Left lung (tissue), 10 donors: ENCODE data around the gene FAM181B. TPM values are rescaled to one million over a fixed set of nuclear protein-coding genes. Genes with fewer than 3 reads are reported as not detected.

ENCODE experiments used
- ATAC-seq: fragments of 200-7000 bp; cut with Tn5 transposase; one replicate; pipeline ENCODE4 v1.9.1; 2020; ENCODE audit warnings: moderate library complexity
- DNase-seq, 4 donors: peaks; one replicate each; pipeline ENCODE4 v3.0.0-alpha.2; 2013 to 2020
- H3K27ac ChIP-seq, 2 donors: fragments of 200-600 bp; sonication (generic) in 1 of 2; one replicate each; pipeline versions ENCODE4 v1.5.0 to v1.8.0; 2020 to 2021
- H3K27me3 ChIP-seq, 2 donors: fragments of 200-600 bp; sonication (generic) in 1 of 2; one replicate each; pipeline versions ENCODE4 v1.5.0 to v1.8.0; 2020 to 2021
- H3K36me3 ChIP-seq, 2 donors: fragments of 200-600 bp; sonication (generic) in 1 of 2; one replicate each; pipeline versions ENCODE4 v1.5.0 to v1.8.0; 2020 to 2021
- H3K4me1 ChIP-seq, 2 donors: fragments of 200-600 bp; one replicate each; pipeline ENCODE4 v1.8.0; 2021
- H3K4me3 ChIP-seq, 2 donors: fragments of 200-600 bp; sonication (generic) in 1 of 2; one replicate each; pipeline versions ENCODE4 v1.5.0 to v1.8.0; 2020 to 2021; ENCODE audit warnings: mild to moderate bottlenecking in 1 of 2
- H3K9me3 ChIP-seq, 2 donors: fragments of 200-600 bp; sonication (generic) in 1 of 2; one replicate each; pipeline versions ENCODE4 v1.5.0 to v1.8.0; 2020 to 2021
- intact Hi-C, 2 donors: fragments of 100-400 bp; cut with DNase I; formaldehyde crosslinking; loops; one replicate each; pipeline versions ENCODE4 v1.11.2 to v1.14.2; 2022
- polyA plus RNA-seq, 6 donors: library from polyadenylated mRNA; unstranded; fragments of 120-200 nt; gene quantifications; one replicate each; pipeline ENCODE4 v1.2.1, GENCODE V29; 2013; ENCODE audit not compliant: insufficient read length in 6 of 6
- total RNA-seq, 2 donors: library from RNA; stranded (reverse); fragmentation: NEBNext Ultra II Directional; extraction: Animal tissue kit (Norgen Biotek cat#: 25700); gene quantifications; one replicate each; pipeline ENCODE4 v1.2.1, GENCODE V29; 2021
- TF ChIP-seq, protein P1 (sequence below), 2 donors: fragments of 200-600 bp; sonication (generic) in 1 of 2; IDR thresholded peaks; one replicate each; pipeline versions ENCODE4 v1.5.0 to v1.8.0; 2021; ENCODE audit warnings: antibody characterized with exemption in 2 of 2
- donor health status: DM: no; HTN: yes; CAD: no.
- donor health status: DM: no; HTN: no; CAD: no.

The FAM181B gene
- total and polyA plus RNA-seq, 8 donors: 0.06 to 0.15 (median 0.09) TPM; not detected in 2

- no peaks in the 10 kb centered on the region for H3K4me1 ChIP-seq
- H3K27me3 ChIP-seq: peaks cover 0 to 8% of the 10 kb centered on the region in 2 donors
- intact Hi-C loops: no loop called here
- no peak overlapping the region for H3K4me3 ChIP-seq
- ATAC-seq (no peak), DNase-seq (no peak)
- H3K9me3 ChIP-seq: no peaks in the 10 kb centered on the region
- no peaks in the 10 kb centered on the region for H3K36me3 ChIP-seq
- H3K27ac ChIP-seq: no peak overlapping the region
- TF ChIP-seq, protein P1, sequence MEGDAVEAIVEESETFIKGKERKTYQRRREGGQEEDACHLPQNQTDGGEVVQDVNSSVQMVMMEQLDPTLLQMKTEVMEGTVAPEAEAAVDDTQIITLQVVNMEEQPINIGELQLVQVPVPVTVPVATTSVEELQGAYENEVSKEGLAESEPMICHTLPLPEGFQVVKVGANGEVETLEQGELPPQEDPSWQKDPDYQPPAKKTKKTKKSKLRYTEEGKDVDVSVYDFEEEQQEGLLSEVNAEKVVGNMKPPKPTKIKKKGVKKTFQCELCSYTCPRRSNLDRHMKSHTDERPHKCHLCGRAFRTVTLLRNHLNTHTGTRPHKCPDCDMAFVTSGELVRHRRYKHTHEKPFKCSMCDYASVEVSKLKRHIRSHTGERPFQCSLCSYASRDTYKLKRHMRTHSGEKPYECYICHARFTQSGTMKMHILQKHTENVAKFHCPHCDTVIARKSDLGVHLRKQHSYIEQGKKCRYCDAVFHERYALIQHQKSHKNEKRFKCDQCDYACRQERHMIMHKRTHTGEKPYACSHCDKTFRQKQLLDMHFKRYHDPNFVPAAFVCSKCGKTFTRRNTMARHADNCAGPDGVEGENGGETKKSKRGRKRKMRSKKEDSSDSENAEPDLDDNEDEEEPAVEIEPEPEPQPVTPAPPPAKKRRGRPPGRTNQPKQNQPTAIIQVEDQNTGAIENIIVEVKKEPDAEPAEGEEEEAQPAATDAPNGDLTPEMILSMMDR (IDR thresholded peaks at IDR 0.05): no peak
Observed at GRCh38 chr11:82686211-82686610, 47.5 kb downstream of the FAM181B start.

DNA sequence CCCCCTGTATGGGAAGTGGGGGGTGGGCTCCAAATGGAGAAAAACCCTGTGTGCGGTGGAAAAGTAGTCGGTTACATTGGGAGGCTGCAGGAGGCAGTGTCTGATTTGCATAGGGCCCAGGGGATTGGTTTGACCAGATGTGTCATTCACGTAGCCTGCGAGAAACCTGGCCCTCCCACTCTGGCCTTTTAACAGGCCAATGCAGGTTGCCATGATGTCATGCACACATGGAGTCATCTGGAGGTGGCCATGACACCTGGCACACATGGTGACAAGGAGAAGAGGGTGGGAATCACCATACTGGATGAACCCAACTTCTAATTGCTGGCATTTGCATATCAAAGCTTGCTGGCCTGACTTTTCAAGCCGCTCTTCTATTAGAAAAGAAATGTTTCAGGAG is 50.6 kb downstream of the FAM181B start:
- Histone ChIP-seq H3K4me1 (no peaks in the 10 kb centered on the region), H3K9me3 (no peaks in the 10 kb centered on the region), H3K27me3 (peaks cover 0 to 8% of the 10 kb centered on the region in 2 donors), H3K27ac (no peak overlapping the region), H3K36me3 (no peaks in the 10 kb centered on the region), H3K4me3 (no peak overlapping the region)
- TF ChIP-seq, protein P1 (IDR thresholded peaks at IDR 0.05): no peak
- DNase-seq (no peak), ATAC-seq (no peak)
- intact Hi-C loops: no loop called here

DNA sequence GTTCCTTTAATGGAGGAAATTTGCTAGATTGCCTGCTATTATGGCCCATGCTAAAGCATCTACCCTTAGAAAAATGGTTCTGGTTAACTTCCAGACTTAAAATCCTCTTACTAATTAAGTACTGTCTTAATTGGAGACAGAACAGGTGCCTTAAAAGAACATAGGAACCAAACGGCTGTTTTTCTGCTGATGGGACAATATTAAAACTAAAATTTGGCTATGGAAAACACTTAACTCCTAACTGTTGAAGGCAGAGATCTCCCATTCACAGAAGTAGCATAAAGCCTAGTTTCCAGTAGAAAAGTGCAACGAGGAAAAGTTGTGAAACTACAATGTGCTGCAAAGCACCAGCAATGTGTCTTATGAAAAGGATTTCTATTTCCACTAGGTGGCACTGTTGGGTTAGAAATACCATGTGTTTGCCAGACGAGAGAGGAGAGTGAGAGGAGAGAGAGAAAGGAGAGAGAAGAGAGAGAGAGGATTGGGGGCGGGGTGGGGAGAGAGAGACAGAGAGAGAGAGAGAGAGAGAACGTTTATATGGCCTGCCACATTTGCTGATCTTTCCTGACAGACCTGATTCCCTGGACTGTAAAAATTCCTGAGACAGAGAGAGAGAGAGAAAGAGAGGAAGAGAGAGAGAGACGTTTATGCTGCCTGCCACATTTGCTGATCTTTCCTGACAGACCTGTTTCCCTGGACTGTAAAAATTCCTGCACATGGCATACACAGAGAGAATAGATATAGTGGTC is 51.5 kb downstream of the FAM181B start:
- Histone ChIP-seq H3K36me3 (no peaks in the 10 kb centered on the region), H3K4me1 (no peaks in the 10 kb centered on the region), H3K9me3 (no peaks in the 10 kb centered on the region), H3K27me3 (peaks cover 0 to 3% of the 10 kb centered on the region in 2 donors), H3K4me3 (no peak overlapping the region), H3K27ac (no peak overlapping the region)
- TF ChIP-seq, protein P1 (IDR thresholded peaks at IDR 0.05): peak; percentile 51 to 60
- intact Hi-C loops: no loop called here
- DNase-seq (peak in 2 of 4 donors; percentile 25 to 32), ATAC-seq (peak; percentile 89)

DNA sequence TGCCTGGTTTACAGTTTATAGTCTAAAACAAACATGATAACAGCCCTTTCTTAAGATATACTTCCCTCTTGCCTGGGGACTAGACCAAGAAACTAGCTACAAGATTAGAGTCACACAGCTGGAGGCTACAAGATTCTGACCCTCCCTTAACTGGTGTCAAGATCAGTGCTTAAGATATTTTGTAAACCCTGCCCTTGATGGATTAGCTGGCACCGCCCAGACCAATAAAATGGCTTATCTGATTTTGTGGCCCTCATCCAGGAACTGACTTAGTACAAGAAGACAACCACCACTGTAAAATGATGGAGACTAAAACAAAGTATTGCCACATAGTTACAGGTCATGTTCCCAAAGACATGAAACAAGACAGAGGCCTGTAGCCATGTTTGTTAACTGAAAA is 53.4 kb downstream of the FAM181B start:
- Histone ChIP-seq H3K27ac (no peak overlapping the region), H3K9me3 (no peaks in the 10 kb centered on the region), H3K36me3 (no peaks in the 10 kb centered on the region), H3K4me3 (no peak overlapping the region), H3K27me3 (no peaks in the 10 kb centered on the region), H3K4me1 (no peaks in the 10 kb centered on the region)
- intact Hi-C loops: no loop called here
- no peak for DNase-seq
- TF ChIP-seq, protein P1 (IDR thresholded peaks at IDR 0.05): no peak
- no peak for ATAC-seq

Other genes with a start within 250 kb of the FAM181B start
- gene PRCP, start 166.6 kb upstream of the FAM181B start, total RNA-seq: 10 to 100 TPM; 82.4 to 88.0 TPM
- gene PRCP, start 166.6 kb upstream of the FAM181B start, polyA plus RNA-seq: 100 to 1,000 TPM; 206 to 261 (median 231) TPM
- 1 to 10 TPM; 2.9 to 4.2 TPM for gene DDIAS, start 167.9 kb upstream of the FAM181B start, total RNA-seq
- 1 to 10 TPM; 4.9 to 7.3 (median 5.6) TPM for gene DDIAS, start 167.9 kb upstream of the FAM181B start, polyA plus RNA-seq